Measurements from ENCODE around the gene LAPTM4A. TPM values are rescaled to one million over a fixed set of nuclear protein-coding genes. Genes with fewer than 3 reads are reported as not detected.

The LAPTM4A gene
- total RNA-seq (2022) (145 and 160 TPM in 2 replicates), Bru-seq, nascent RNA (percentile 95 among the genes with signal in this experiment), BruChase-seq, experiment 1, labeled RNA remaining after a 6-hour chase (percentile 97 among the genes with signal in this experiment), BruChase-seq, experiment 2, labeled RNA remaining after a 2-hour chase (percentile 94 among the genes with signal in this experiment)
- long read RNA-seq, transcript LAPTM4A-201 (7 exons, 1,765 nt): major isoform, 164 of 182 reads
- long read RNA-seq, partial matches to known transcripts: 4 of 182 reads
- long read RNA-seq, other reads (novel, unspliced or antisense): 14 of 182 reads

- no peak within 1 kb of the TSS for H3K27ac Mint-ChIP-seq (ENCODE audit: low read depth, unreplicated experiment)
- H3K4me3 Mint-ChIP-seq (ENCODE audit: unreplicated experiment): no peak within 1 kb of the TSS
- no peaks in the 10 kb centered on the region for H3K9me3 Mint-ChIP-seq (ENCODE audit: unreplicated experiment)
- BruUV-seq (replicated peaks): no TSS peak
- H3K4me1 Mint-ChIP-seq (ENCODE audit: insufficient read depth, unreplicated experiment): peaks cover 24% of the 10 kb centered on the region
- TF ChIP-seq, protein P1, sequence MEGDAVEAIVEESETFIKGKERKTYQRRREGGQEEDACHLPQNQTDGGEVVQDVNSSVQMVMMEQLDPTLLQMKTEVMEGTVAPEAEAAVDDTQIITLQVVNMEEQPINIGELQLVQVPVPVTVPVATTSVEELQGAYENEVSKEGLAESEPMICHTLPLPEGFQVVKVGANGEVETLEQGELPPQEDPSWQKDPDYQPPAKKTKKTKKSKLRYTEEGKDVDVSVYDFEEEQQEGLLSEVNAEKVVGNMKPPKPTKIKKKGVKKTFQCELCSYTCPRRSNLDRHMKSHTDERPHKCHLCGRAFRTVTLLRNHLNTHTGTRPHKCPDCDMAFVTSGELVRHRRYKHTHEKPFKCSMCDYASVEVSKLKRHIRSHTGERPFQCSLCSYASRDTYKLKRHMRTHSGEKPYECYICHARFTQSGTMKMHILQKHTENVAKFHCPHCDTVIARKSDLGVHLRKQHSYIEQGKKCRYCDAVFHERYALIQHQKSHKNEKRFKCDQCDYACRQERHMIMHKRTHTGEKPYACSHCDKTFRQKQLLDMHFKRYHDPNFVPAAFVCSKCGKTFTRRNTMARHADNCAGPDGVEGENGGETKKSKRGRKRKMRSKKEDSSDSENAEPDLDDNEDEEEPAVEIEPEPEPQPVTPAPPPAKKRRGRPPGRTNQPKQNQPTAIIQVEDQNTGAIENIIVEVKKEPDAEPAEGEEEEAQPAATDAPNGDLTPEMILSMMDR (IDR thresholded peaks at IDR 0.05; ENCODE audit: unreplicated experiment): no peak
- H3K27me3 Mint-ChIP-seq (ENCODE audit: insufficient read depth, unreplicated experiment): no peaks in the 10 kb centered on the region
- H3K36me3 Mint-ChIP-seq (ENCODE audit: insufficient read depth, unreplicated experiment): no peaks in the 10 kb centered on the region
- ChIA-PET CTCF (interaction anchor here (0.6 to 1.9 kb wide), 8 partner anchors 11 to 180 kb away, joined by 3 to 15 read pairs (median 3); no protein-coding TSS in a partner anchor), POLR2A (interaction anchor here (0.6 to 11.8 kb wide), 33 partner anchors 13 to 1490 kb away, joined by 3 to 522 read pairs (median 6); partner anchors contain the start of genes SDC1 and WDR35)
- intact Hi-C loops (cut with micrococcal nuclease): loop anchor here (1.0 to 2.0 kb wide), 2 partner anchors 15 to 95 kb away; no protein-coding TSS in a partner anchor
- DNase-seq (ENCODE audit: unreplicated experiment): peak; percentile 100
Measured at GRCh38 chr2:20051532-20052228, at the start of gene LAPTM4A. LAPTM4A (minus strand) TSS chr2:20051628; CDS start chr2:20051520, 108 bp downstream.

DNA sequence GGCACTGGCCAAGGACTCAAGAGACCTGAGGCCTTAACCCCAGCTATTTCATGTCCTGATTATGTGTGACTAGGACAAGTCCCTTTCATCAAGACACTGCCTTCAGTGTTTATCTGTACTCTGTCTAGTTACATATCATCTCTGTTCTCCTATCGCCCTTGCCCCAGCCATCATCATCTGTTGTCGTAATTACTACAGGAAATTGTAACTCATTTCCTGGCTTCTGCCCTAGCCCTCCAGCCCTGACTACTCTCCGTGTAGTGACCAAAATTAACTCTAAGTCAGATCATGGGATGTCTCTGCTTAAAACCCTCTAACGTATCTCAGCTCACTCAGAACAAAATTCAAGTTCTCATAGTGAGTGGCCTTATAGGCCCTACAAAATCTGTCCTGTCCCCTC lies 49.3 kb upstream of the LAPTM4A start:
- H3K4me3 Mint-ChIP-seq (ENCODE audit: unreplicated experiment): no peak overlapping the region
- no TSS peak for BruUV-seq (replicated peaks)

DNA sequence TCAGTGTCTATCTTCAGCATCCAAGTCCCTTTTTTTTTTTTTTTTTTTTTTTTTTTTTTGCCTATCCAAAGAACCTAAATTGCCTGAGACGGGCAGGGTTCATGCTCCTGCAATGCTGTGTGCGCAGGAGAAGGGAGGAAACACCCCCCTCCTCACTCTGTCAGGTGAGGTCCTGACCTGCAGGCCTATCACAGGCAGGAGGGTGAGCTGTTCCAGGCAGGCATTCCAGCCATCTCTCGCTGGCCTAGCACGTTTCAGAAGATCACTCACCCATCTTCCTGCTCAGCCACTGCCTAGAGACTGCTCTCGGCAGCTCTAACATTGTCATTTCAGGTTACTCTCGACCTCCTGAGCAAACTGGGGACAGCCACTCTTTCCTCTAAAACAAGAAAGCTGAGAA lies 48.4 kb upstream of the LAPTM4A start:
- H3K4me1 Mint-ChIP-seq (ENCODE audit: insufficient read depth, unreplicated experiment): peaks cover 6% of the 10 kb centered on the region
- no peak overlapping the region for H3K27ac Mint-ChIP-seq (ENCODE audit: low read depth, unreplicated experiment)
- H3K36me3 Mint-ChIP-seq (ENCODE audit: insufficient read depth, unreplicated experiment): no peaks in the 10 kb centered on the region
- no TSS peak for BruUV-seq (replicated peaks)
- H3K4me3 Mint-ChIP-seq (ENCODE audit: unreplicated experiment): no peak overlapping the region
- ChIA-PET CTCF (interaction anchor here (1.0 to 10.3 kb wide), 3 partner anchors 85 to 145 kb away, joined by 4 to 115 read pairs (median 4); partner anchors contain the start of gene MATN3), POLR2A (interaction anchor here (0.8 to 1.8 kb wide), 2 partner anchors 126 to 145 kb away, joined by 3 to 4 read pairs; partner anchors contain the start of gene SDC1)
- intact Hi-C loops (cut with micrococcal nuclease): loop anchor here (5.0 kb wide), 1 partner anchor 543 kb away; no protein-coding TSS in a partner anchor
- H3K27me3 Mint-ChIP-seq (ENCODE audit: insufficient read depth, unreplicated experiment): no peaks in the 10 kb centered on the region
- DNase-seq (ENCODE audit: unreplicated experiment): no peak
- TF ChIP-seq, protein P1 (IDR thresholded peaks at IDR 0.05; ENCODE audit: unreplicated experiment): no peak
- peaks cover 9% of the 10 kb centered on the region for H3K9me3 Mint-ChIP-seq (ENCODE audit: unreplicated experiment)

More for the DNA sequence above, 49.3 kb upstream of the LAPTM4A start:
- H3K4me1 Mint-ChIP-seq (ENCODE audit: insufficient read depth, unreplicated experiment): peaks cover 6% of the 10 kb centered on the region
- peaks cover 9% of the 10 kb centered on the region for H3K9me3 Mint-ChIP-seq (ENCODE audit: unreplicated experiment)
- no peaks in the 10 kb centered on the region for H3K36me3 Mint-ChIP-seq (ENCODE audit: insufficient read depth, unreplicated experiment)
- CTCF ChIA-PET: interaction anchor here (0.6 to 10.3 kb wide), 5 partner anchors 53 to 145 kb away, joined by 3 to 115 read pairs (median 4); partner anchors contain the start of gene MATN3
- intact Hi-C loops (cut with micrococcal nuclease): loop anchor here (5.0 kb wide), 1 partner anchor 542 kb away; no protein-coding TSS in a partner anchor
- TF ChIP-seq, protein P1 (IDR thresholded peaks at IDR 0.05; ENCODE audit: unreplicated experiment): no peak
- H3K27me3 Mint-ChIP-seq (ENCODE audit: insufficient read depth, unreplicated experiment): no peaks in the 10 kb centered on the region
- no peak for DNase-seq (ENCODE audit: unreplicated experiment)
- POLR2A ChIA-PET: interaction anchor here (0.8 to 1.8 kb wide), 2 partner anchors 125 to 146 kb away, joined by 3 to 4 read pairs; partner anchors contain the start of gene SDC1
- no peak overlapping the region for H3K27ac Mint-ChIP-seq (ENCODE audit: low read depth, unreplicated experiment)

All from MCF 10A (cell line).